22Rv1 (cell line): Measurements from ENCODE around the gene HSPB9.

Experiments used
- ZFX ChIP-seq: fragments of 450-650 bp; IDR thresholded peaks from 2 replicates; pipeline ENCODE4 v1.6.1; 2017; ENCODE audit warnings: antibody characterized with exemption, borderline replicate concordance
- TF ChIP-seq, protein P1 (sequence below): fragments of 450-650 bp; IDR thresholded peaks from 2 replicates; pipeline ENCODE4 v1.5.1; 2017; ENCODE audit warnings: mild to moderate bottlenecking

DNA sequence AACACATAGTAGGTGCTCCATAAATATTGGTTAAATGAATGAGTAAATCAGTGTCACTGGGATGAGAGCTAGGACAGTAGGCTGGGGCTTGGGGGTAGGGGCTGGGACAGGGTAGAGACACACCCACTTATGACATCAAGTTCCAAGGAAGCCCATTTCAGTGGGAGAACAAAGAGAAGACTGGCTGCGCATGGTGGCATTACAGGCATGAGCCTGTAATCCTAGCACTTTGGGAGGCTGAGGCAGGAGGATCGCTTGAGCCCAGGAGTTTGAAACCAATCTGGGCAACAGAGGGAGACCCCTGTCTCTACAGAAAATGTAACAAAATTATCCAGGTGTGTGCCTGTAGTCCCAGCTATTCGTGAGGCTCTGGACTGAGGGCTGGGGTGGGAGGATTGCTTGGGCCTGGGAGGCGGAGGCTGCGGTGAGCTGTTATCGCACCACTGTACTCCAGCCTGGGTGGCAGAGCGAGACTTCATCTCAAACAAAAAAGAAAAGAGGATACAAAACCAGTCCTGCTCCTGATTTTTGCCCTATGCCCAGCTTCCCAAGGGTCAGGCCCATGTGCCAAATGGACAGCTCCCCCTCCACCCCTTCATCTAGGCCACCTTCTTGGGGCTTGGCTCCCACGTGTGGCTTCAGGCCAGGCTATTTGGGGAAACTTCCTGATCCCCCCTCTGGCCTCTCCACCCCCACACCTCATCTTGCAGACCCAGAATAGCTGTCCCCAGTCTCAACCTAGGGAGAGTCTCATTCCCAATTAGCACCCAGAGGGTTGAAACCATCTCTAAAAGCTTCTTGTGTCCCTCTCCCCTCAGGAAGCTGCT, 31.4 kb upstream of the HSPB9 start:
- TF ChIP-seq, protein P1, sequence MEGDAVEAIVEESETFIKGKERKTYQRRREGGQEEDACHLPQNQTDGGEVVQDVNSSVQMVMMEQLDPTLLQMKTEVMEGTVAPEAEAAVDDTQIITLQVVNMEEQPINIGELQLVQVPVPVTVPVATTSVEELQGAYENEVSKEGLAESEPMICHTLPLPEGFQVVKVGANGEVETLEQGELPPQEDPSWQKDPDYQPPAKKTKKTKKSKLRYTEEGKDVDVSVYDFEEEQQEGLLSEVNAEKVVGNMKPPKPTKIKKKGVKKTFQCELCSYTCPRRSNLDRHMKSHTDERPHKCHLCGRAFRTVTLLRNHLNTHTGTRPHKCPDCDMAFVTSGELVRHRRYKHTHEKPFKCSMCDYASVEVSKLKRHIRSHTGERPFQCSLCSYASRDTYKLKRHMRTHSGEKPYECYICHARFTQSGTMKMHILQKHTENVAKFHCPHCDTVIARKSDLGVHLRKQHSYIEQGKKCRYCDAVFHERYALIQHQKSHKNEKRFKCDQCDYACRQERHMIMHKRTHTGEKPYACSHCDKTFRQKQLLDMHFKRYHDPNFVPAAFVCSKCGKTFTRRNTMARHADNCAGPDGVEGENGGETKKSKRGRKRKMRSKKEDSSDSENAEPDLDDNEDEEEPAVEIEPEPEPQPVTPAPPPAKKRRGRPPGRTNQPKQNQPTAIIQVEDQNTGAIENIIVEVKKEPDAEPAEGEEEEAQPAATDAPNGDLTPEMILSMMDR, result no peak
- no peak for TF ChIP-seq ZFX
